ENCODE measurements around the gene IDH3G.

IDH3G gene

DNA sequence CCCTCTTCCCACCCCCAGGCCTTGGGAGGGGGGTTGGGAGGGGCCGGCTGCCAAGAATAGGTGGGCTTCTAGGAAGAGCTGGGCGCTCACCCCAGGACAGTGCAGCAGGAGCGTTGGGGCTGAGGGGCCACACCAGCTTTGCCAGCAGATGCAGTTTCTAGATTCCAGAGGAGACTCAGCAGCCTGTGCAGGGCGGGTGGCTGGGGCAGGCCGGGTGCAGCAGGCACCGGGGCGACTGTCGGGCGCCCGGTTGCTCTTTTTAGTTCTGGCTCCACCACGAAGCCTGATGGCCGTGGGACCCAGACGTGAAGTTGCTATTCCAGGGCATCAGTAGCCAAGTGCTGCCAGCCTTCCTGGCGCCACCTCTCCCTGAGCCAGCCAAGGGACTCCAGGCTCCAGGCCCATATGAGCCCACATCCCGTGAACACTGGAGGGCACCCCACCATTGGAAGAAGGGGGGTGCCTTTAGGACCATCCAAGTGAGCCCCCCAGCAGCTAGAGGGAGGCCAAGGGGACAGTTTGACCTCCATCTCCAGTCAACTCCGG lies 6.1 kb upstream of the IDH3G start:
- H3K27me3 ChIP-seq (ENCODE audit: control insufficient read depth, low read length): no peaks in the 10 kb centered on the region
- H3K4me2 ChIP-seq (ENCODE audit: low read length): no peak overlapping the region
- no peaks in the 10 kb centered on the region for H3K9me2 ChIP-seq (replicated peaks; ENCODE audit: control insufficient read depth, low read length)
- H3K79me2 ChIP-seq (ENCODE audit: control insufficient read depth, low read length): peaks cover 15% of the 10 kb centered on the region
- no peaks in the 10 kb centered on the region for H3F3A ChIP-seq (ENCODE audit: control insufficient read depth, insufficient read depth)
- TF ChIP-seq, protein P1, sequence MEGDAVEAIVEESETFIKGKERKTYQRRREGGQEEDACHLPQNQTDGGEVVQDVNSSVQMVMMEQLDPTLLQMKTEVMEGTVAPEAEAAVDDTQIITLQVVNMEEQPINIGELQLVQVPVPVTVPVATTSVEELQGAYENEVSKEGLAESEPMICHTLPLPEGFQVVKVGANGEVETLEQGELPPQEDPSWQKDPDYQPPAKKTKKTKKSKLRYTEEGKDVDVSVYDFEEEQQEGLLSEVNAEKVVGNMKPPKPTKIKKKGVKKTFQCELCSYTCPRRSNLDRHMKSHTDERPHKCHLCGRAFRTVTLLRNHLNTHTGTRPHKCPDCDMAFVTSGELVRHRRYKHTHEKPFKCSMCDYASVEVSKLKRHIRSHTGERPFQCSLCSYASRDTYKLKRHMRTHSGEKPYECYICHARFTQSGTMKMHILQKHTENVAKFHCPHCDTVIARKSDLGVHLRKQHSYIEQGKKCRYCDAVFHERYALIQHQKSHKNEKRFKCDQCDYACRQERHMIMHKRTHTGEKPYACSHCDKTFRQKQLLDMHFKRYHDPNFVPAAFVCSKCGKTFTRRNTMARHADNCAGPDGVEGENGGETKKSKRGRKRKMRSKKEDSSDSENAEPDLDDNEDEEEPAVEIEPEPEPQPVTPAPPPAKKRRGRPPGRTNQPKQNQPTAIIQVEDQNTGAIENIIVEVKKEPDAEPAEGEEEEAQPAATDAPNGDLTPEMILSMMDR (IDR thresholded peaks at IDR 0.05; ENCODE audit: low read depth, low read length, poor library complexity, severe bottlenecking): no peak
- no peak for TF ChIP-seq EZH2phosphoT487 (IDR thresholded peaks at IDR 0.05; ENCODE audit: borderline replicate concordance, low read length)
- no peak overlapping the region for H3K4me3 ChIP-seq (ENCODE audit: low read length)
- no peak overlapping the region for H3K27ac ChIP-seq (ENCODE audit: low read depth, low read length)
- no peaks in the 10 kb centered on the region for H3K9me3 ChIP-seq (ENCODE audit: control insufficient read depth, insufficient read depth, low read length)
- H3K36me3 ChIP-seq (ENCODE audit: control insufficient read depth, low read length): peaks cover 21% of the 10 kb centered on the region
- no peaks in the 10 kb centered on the region for H4K20me1 ChIP-seq (ENCODE audit: control insufficient read depth, insufficient read depth, low read depth, low read length)
- peaks cover 10% of the 10 kb centered on the region for H3K4me1 ChIP-seq (ENCODE audit: control insufficient read depth, low read length)

DNA sequence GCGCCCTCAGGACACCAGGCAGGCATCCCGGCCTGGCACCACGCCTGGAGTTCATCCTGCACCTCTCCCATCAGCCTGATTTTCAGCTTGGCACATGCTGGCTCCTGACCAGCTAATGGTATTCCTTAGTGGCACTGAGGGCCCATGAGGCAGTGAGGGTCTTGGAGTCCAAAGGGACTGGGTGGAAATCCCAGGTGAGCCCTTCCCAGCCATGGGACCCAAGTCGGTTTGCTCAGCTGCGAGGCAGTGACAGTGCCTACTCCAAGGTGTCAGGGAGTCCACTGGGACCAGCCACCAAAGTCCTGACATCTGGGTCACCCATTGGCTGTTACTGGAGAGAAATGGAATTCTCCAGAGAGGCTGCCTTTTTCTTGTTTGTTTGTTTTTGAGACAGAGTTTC lies 5.2 kb upstream of the IDH3G start:
- peaks cover 10% of the 10 kb centered on the region for H3K4me1 ChIP-seq (ENCODE audit: control insufficient read depth, low read length)
- no peaks in the 10 kb centered on the region for H4K20me1 ChIP-seq (ENCODE audit: control insufficient read depth, insufficient read depth, low read depth, low read length)
- H3K79me2 ChIP-seq (ENCODE audit: control insufficient read depth, low read length): peaks cover 23% of the 10 kb centered on the region
- H3K9me3 ChIP-seq (ENCODE audit: control insufficient read depth, insufficient read depth, low read length): no peaks in the 10 kb centered on the region
- H3K36me3 ChIP-seq (ENCODE audit: control insufficient read depth, low read length): peaks cover 21% of the 10 kb centered on the region
- no peak for TF ChIP-seq EZH2phosphoT487 (IDR thresholded peaks at IDR 0.05; ENCODE audit: borderline replicate concordance, low read length)
- TF ChIP-seq, protein P1 (IDR thresholded peaks at IDR 0.05; ENCODE audit: low read depth, low read length, poor library complexity, severe bottlenecking): no peak
- H3K27ac ChIP-seq (ENCODE audit: low read depth, low read length): no peak overlapping the region
- H3K27me3 ChIP-seq (ENCODE audit: control insufficient read depth, low read length): no peaks in the 10 kb centered on the region
- H3K4me3 ChIP-seq (ENCODE audit: low read length): no peak overlapping the region
- no peaks in the 10 kb centered on the region for H3K9me2 ChIP-seq (replicated peaks; ENCODE audit: control insufficient read depth, low read length)
- H3K4me2 ChIP-seq (ENCODE audit: low read length): no peak overlapping the region
- no peaks in the 10 kb centered on the region for H3F3A ChIP-seq (ENCODE audit: control insufficient read depth, insufficient read depth)

- H3F3A ChIP-seq (ENCODE audit: control insufficient read depth, insufficient read depth): no peaks in the 10 kb centered on the region
- H3K9me3 ChIP-seq (ENCODE audit: control insufficient read depth, insufficient read depth, low read length): no peaks in the 10 kb centered on the region
- H3K27me3 ChIP-seq (ENCODE audit: control insufficient read depth, low read length): no peaks in the 10 kb centered on the region
- no peaks in the 10 kb centered on the region for H4K20me1 ChIP-seq (ENCODE audit: control insufficient read depth, insufficient read depth, low read depth, low read length)
- no peak overlapping the region for H3K27ac ChIP-seq (ENCODE audit: low read depth, low read length)
- H3K79me2 ChIP-seq (ENCODE audit: control insufficient read depth, low read length): peaks cover 37% of the 10 kb centered on the region
- peaks cover 21% of the 10 kb centered on the region for H3K36me3 ChIP-seq (ENCODE audit: control insufficient read depth, low read length)
- H3K9me2 ChIP-seq (replicated peaks; ENCODE audit: control insufficient read depth, low read length): no peaks in the 10 kb centered on the region
- no peak overlapping the region for H3K4me3 ChIP-seq (ENCODE audit: low read length)
- H3K4me1 ChIP-seq (ENCODE audit: control insufficient read depth, low read length): peaks cover 18% of the 10 kb centered on the region
- H3K4me2 ChIP-seq (ENCODE audit: low read length): no peak overlapping the region
- TF ChIP-seq, protein P1 (IDR thresholded peaks at IDR 0.05; ENCODE audit: low read depth, low read length, poor library complexity, severe bottlenecking): no peak
- no peak for TF ChIP-seq EZH2phosphoT487 (IDR thresholded peaks at IDR 0.05; ENCODE audit: borderline replicate concordance, low read length)
Observed at GRCh38 chrX:153797415-153798015, 3.3 kb upstream of the IDH3G start.

Measured in DOHH2 (cell line).